LNCaP clone FGC (cell line): ENCODE data around the gene RPA3.

Experiments
- DNase-seq: peaks from one replicate; pipeline ENCODE4 v3.0.0-alpha.2; 2011; ENCODE audit warnings: low read depth
- H3K4me3 ChIP-seq: 2 replicates; pipeline ENCODE4 v1.5.1; 2011; ENCODE audit warnings: mild to moderate bottlenecking, low read depth, low read length, control low read depth
- TF ChIP-seq, protein P1 (sequence below): IDR thresholded peaks from 2 replicates; pipeline ENCODE4 v1.5.1; 2012; ENCODE audit warnings: mild to moderate bottlenecking; ENCODE audit not compliant: control insufficient read depth, insufficient read depth; ENCODE audit errors: extremely low read depth

RPA3 gene

GRCh38 chr7:7699380-7699779, 19.0 kb downstream of the RPA3 start:
- no peak for DNase-seq
- H3K4me3 ChIP-seq, result no peak overlapping the region
- TF ChIP-seq, protein P1, sequence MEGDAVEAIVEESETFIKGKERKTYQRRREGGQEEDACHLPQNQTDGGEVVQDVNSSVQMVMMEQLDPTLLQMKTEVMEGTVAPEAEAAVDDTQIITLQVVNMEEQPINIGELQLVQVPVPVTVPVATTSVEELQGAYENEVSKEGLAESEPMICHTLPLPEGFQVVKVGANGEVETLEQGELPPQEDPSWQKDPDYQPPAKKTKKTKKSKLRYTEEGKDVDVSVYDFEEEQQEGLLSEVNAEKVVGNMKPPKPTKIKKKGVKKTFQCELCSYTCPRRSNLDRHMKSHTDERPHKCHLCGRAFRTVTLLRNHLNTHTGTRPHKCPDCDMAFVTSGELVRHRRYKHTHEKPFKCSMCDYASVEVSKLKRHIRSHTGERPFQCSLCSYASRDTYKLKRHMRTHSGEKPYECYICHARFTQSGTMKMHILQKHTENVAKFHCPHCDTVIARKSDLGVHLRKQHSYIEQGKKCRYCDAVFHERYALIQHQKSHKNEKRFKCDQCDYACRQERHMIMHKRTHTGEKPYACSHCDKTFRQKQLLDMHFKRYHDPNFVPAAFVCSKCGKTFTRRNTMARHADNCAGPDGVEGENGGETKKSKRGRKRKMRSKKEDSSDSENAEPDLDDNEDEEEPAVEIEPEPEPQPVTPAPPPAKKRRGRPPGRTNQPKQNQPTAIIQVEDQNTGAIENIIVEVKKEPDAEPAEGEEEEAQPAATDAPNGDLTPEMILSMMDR, result no peak

- H3K4me3 ChIP-seq, result no peak overlapping the region
- DNase-seq, result no peak
- TF ChIP-seq, protein P1, result no peak
Observed at GRCh38 chr7:7698930-7699329, 19.5 kb downstream of the RPA3 start.

- H3K4me3 ChIP-seq, result no peak overlapping the region
- no peak for DNase-seq
- TF ChIP-seq, protein P1, result no peak
Observed at GRCh38 chr7:7696458-7697119, 21.8 kb downstream of the RPA3 start.

GRCh38 chr7:7695111-7695817, 23.1 kb downstream of the RPA3 start:
- TF ChIP-seq, protein P1, result no peak
- H3K4me3 ChIP-seq, result no peak overlapping the region
- DNase-seq, result no peak

- H3K4me3 ChIP-seq, result no peak overlapping the region
- TF ChIP-seq, protein P1, result no peak
- no peak for DNase-seq
Observed at GRCh38 chr7:7694542-7694941, 23.9 kb downstream of the RPA3 start.

DNA sequence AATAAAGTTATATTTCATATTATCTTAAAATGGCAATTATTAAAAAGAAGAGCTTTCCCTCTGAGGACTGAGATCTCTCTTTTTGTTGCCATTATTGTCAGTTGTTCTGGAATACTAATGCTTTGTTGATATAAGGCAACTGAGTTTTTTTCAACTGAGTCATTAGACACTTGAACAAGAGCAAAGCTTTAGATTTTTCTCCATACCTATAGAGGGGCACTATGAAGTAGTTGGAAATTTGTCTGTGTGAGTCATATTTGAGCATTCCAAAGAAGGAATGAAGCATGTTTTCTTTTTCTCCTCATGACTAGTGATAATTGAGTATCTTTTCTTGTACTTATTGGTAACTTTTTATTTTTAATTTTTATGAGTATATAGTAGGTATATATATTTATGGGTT, 24.5 kb downstream of the RPA3 start:
- TF ChIP-seq, protein P1, result no peak
- DNase-seq, result no peak
- H3K4me3 ChIP-seq, result no peak overlapping the region
